Measurements from ENCODE around the gene TGFBR3.

The TGFBR3 gene

DNA sequence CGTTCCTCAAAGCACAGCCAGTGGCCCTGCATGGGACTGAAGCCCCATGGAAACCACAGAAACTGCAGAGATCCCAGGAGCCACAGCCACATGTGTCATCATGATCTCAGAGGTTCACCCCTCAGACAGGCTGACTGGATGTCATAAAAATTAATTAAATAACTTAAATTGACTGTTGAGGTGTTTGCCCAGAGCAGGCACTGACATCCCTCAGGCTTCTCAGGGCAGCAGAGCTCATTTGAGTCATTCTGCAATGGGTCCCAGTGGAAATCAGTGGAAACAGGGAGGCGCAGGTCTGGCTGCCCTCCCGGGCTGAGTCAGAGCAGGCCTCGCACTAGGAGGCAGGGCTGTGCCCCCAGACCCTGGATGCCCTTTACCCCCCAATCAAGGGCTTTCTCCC lies 250.2 kb downstream of the TGFBR3 start:
- DNase-seq (ENCODE audit: low read depth): peak; percentile 34

DNA sequence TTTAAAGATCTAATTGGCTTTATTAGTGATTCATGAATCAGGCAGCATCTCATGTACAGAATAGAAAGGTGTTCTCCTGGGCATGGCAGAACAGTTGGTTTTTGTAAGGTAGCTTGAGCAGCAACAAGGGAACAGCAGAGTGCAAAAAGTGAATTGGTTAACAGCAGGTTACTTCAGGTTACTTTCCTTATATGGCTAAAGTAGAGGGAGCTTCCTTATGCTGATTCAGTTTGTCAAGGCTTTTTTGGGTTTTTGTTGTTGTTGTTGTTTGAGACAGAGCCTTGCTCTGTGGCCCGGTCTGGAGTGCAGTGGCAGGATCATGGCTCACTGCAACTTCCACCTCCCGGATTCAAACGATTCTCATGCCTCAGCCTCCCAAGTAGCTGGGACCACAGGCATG lies 252.5 kb downstream of the TGFBR3 start:
- DNase-seq (ENCODE audit: low read depth): no peak

DNA sequence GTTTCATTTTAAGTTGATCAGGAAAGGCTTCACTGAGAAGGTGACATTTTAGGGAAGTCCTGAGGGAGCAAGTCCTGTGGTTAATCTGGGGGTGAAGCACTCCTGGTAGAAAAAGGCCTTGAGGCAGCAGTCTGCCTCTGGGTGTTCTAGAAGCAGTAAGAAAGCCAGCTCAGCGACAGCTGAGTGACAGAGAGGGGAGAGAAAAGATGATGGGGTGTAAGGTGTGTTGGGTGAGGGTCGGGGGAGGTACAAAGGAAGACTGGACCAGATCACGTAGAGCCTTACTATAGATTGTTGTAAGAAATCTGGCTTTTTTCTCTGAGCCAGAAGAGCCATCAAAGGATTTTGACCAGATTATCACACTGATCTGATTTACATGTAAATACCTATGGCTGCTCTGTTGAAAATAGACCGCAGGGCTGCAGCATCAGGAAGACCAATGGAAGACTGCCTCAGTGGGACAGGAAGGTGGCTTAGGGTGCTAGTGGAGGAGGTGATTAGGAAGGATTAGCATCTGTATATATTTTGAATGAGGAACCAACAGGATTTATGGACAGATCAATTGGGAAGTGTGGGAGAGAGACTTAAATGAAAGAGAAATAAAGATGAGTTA lies 254.1 kb downstream of the TGFBR3 start:
- no peak for DNase-seq (ENCODE audit: low read depth)

DNA sequence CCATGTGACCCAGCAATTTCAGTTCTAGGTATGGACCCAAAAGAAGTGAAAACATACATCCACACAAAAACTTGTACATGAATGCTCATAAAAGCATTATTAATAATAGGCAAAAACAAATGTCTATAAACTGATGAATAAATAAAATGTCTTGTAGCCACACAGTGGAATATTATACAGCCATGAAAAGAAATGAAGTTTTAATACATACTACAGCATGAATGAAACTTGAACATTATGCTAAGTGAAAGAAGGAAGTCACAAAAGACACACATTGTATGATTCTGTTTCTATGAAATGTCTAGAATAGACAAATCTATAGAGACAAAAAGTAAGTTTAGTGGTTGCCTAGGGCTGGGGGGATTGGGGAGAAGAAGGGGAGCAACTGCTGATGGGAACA lies 255.1 kb downstream of the TGFBR3 start:
- DNase-seq (ENCODE audit: low read depth): no peak
